HG03045 (cell line): Measurements from ENCODE around the gene NME1.
"Not testable (repeated sequence)": the region's sequence is repeated elsewhere in the genome, so short reads cannot be mapped to it uniquely, and the experiment has no call there.

ENCODE experiments used
- ATAC-seq: cut with Tn5 transposase; IDR thresholded peaks from one replicate; pipeline ENCODE4 v1.9.1; 2021; ENCODE audit warnings: mild to moderate bottlenecking, moderate library complexity; ENCODE audit not compliant: unreplicated experiment

NME1 gene

GRCh38 chr17:51144266-51145022 is 8.9 kb upstream of the NME1 start:
- no peak for ATAC-seq

DNA sequence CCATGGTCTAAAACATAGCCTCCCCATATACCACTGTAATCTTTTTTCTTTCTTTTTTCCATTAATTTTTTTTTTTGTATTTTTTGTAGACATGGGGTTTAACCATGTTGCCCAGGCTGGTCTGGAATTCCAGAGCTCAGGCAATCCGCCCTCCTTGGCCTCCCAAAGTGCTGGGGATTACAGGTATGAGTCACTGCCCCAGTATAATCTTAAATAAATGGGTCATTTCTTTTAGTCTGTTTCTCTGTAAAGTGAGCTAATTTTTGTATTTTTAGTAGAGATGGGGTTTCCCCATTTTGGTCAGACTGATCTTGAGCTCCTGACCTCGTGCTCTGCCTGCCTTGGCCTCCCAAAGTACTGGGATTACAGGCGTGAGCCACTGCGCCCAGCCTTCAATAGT is 5.7 kb upstream of the NME1 start:
- no peak for ATAC-seq

GRCh38 chr17:51149163-51149562 is 4.2 kb upstream of the NME1 start:
- ATAC-seq: no peak

DNA sequence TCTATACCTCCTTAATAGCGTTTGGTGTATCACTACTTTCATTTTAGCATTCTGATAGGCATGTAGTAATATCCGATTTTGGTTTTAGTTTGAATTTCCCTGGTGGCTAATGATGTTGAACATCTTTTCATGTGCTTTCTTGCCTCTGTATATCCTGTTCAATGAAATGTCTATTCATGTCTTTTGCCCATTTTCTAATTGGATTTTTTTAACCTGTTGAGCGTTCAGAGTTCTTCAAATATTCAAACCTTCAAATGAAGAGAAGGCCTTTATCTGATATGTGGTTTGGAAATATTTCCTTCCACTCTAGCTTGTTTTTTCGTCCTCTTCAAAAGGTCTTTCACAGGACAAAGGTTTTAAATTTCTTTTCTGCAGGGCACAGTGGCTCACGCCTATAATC is 2.4 kb upstream of the NME1 start:
- ATAC-seq: no peak

- ATAC-seq: no peak
Measured at GRCh38 chr17:51152766-51153209, 571 bp upstream of the NME1 start.

- ATAC-seq: no peak
Measured at GRCh38 chr17:51154176-51154575, 817 bp downstream of the NME1 start.

- no peak for ATAC-seq
Measured at GRCh38 chr17:51155416-51155815, 2.1 kb downstream of the NME1 start.

GRCh38 chr17:51159604-51160003 is 6.2 kb downstream of the NME1 start:
- ATAC-seq: no peak

- no peak for ATAC-seq
Measured at GRCh38 chr17:51161541-51161940, 8.2 kb downstream of the NME1 start.

DNA sequence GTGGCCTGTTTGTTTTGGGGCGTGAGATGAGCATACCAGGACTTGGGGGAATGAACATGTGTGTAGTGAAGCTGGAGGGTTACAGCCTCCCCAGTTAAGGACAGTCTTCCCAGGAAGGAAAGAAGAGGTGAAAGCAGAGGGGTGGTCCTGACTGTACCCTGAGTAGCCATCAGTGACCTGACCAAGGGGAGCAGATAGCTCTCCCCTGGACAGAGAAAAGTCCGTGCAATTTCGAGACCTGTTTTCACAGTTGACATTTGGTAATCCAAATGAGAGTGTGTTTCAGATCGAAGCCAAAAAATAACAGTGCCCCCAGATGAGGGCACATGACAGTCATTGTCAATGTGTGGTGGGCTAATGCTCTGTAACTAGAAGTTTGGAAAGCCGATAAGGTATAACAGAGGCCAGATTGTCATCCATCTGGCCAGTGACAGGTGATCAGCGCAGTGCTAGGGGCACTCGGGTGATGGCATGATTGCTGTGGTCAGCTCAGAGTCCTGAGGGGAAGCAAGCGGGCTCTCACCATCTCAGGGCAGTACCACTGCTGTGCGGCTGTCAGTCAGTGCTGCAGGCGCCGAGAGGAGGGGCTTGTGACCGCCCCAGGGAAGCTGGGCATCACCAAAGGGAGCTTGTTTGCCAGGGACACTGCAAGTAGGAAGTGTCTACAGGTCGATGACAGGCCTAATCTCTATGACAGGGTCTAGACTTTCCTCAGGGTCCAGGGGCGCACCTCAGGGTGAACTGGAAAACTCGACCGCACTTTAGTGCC is 11.7 kb downstream of the NME1 start:
- no peak for ATAC-seq

DNA sequence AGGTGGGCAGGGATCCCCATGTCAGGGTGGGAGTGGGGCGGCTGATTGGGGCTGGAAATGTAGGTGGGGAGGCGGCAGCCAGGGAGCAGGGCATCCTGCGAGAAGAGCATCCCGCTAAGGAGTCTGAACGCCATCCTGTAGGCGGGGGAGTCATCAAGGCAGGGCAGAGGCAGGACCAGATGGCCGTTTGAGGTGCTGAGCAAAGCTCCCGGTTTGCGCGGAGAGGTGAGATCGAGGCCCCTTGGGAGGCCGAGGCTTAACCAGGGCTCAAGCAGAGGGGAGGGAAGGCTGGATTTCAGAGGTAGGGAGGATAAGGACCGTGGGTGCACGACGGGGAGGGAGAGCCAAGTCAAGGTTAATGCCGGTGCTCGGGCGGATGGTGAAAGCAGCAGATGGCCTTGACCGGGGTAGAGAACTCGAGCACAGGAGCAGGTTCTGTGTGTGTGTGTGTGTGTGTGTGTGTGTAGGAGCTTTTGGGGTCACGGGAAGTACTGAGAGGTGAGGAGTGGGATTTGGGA is 12.4 kb downstream of the NME1 start:
- peak; percentile 17 for ATAC-seq

DNA sequence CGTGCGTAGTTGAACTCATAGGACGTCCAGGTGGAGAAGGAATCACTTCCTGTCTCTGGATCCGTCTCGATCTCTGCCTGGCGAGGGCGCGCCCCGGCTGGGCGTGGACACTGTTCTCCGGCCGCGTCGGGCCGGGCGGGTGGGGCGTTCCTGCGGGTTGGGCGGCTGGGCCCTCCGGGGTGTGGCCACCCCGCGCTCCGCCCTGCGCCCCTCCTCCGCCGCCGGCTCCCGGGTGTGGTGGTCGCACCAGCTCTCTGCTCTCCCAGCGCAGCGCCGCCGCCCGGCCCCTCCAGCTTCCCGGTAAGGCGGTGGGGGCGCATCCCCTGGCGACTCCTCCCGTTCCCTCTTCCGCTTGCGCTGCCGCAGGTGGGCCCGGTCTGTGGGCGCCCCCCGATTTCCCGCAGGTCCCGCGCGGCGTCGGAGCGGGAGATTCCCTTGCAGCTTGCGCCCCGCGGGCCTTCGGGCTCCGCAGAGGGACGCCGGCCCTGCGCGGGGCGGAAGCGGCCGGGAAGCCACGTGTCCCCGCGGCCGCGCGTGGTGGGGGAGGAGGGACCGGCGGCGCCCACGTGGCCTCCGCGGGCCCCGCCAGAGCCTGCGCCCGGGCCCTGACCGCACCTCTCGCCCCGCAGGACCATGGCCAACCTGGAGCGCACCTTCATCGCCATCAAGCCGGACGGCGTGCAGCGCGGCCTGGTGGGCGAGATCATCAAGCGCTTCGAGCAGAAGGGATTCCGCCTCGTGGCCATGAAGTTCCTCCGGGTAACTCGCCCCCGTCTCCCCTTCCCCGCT is 13.0 kb downstream of the NME1 start, which contains the start of gene NME2:
Gene NME2 (plus strand): TSS at position 214 of the 789 bp plus-strand sequence. CDS start 420 bp downstream, at position 634.
- ATAC-seq: peak; percentile 86

- ATAC-seq: peak; percentile 43
Measured at GRCh38 chr17:51166987-51167931, 13.9 kb downstream of the NME1 start.

- no peak for ATAC-seq
Measured at GRCh38 chr17:51169340-51169739, 16.0 kb downstream of the NME1 start.

DNA sequence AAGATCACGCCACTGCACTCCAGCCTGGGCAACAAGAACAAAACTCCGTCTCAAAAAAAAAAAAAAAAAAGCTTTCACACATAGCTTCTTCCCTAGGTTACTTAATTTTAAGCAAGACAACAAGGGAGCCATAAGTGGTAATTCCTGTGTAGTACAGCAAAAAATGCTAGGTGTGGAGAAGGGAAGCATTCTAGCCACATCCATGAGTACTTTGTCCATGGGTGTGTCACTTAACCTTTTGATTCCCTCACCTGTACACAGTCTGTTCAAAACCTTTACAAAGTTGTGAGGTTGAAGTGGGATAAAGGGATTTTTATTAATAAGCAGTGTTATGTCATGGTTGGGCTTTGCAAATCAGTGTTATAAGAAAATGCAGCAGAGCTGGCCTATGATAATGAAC is 17.4 kb downstream of the NME1 start:
- no peak for ATAC-seq

DNA sequence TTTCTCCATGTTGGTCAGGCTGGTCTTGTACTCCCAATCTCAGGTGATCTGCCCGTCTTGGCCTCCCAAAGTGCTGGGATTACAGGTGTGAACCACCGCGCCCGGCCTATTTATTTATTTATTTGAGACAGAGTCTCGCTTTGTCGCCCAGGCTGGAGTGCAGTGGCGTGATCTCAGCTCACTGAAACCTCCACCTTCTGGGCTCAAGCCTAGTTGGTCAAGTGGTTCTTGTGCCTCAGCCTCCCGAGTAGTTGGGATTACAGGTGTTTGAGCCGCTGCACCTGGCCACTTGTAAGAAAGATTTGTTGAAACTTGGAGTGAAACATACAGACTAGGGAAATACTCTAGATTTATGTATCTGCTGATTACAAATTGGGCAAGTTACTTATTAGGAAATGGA is 18.7 kb downstream of the NME1 start:
- ATAC-seq: not testable (repeated sequence)

- ATAC-seq: no peak
Measured at GRCh38 chr17:51180486-51180885, 27.1 kb downstream of the NME1 start.

- ATAC-seq: no peak
Measured at GRCh38 chr17:51184124-51184523, 30.8 kb downstream of the NME1 start.

GRCh38 chr17:51185763-51186332 is 32.5 kb downstream of the NME1 start:
- no peak for ATAC-seq
